ENCODE data around the gene CD3E.

GRCh38 chr11:118321386-118322082 lies 17.0 kb downstream of the CD3E start:
- TF ChIP-seq ELK4 (IDR thresholded peaks at IDR 0.05; ENCODE audit: borderline replicate concordance, low read depth, low read length) (no peak), REST (tag by site-specific recombination; IDR thresholded peaks at IDR 0.05) (no peak), SP2 (tag by site-specific recombination; IDR thresholded peaks at IDR 0.05) (no peak), ZFP3 (tag by site-specific recombination; IDR thresholded peaks at IDR 0.05; ENCODE audit: low read depth) (no peak), TCF7L2 (IDR thresholded peaks at IDR 0.05; ENCODE audit: borderline replicate concordance, low read depth, low read length) (no peak), ZXDB (tag by site-specific recombination; IDR thresholded peaks at IDR 0.05) (no peak), ZNF654 (tag by site-specific recombination; IDR thresholded peaks at IDR 0.05; ENCODE audit: low read depth) (no peak), ZNF626 (tag by site-specific recombination; IDR thresholded peaks at IDR 0.05) (no peak), ZBTB44 (tag by site-specific recombination; IDR thresholded peaks at IDR 0.05) (no peak), ZNF174 (tag by site-specific recombination; IDR thresholded peaks at IDR 0.05) (no peak)
- TF ChIP-seq, protein P1, sequence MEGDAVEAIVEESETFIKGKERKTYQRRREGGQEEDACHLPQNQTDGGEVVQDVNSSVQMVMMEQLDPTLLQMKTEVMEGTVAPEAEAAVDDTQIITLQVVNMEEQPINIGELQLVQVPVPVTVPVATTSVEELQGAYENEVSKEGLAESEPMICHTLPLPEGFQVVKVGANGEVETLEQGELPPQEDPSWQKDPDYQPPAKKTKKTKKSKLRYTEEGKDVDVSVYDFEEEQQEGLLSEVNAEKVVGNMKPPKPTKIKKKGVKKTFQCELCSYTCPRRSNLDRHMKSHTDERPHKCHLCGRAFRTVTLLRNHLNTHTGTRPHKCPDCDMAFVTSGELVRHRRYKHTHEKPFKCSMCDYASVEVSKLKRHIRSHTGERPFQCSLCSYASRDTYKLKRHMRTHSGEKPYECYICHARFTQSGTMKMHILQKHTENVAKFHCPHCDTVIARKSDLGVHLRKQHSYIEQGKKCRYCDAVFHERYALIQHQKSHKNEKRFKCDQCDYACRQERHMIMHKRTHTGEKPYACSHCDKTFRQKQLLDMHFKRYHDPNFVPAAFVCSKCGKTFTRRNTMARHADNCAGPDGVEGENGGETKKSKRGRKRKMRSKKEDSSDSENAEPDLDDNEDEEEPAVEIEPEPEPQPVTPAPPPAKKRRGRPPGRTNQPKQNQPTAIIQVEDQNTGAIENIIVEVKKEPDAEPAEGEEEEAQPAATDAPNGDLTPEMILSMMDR (tag by site-specific recombination; IDR thresholded peaks at IDR 0.05): no peak
- TF ChIP-seq, protein P2, sequence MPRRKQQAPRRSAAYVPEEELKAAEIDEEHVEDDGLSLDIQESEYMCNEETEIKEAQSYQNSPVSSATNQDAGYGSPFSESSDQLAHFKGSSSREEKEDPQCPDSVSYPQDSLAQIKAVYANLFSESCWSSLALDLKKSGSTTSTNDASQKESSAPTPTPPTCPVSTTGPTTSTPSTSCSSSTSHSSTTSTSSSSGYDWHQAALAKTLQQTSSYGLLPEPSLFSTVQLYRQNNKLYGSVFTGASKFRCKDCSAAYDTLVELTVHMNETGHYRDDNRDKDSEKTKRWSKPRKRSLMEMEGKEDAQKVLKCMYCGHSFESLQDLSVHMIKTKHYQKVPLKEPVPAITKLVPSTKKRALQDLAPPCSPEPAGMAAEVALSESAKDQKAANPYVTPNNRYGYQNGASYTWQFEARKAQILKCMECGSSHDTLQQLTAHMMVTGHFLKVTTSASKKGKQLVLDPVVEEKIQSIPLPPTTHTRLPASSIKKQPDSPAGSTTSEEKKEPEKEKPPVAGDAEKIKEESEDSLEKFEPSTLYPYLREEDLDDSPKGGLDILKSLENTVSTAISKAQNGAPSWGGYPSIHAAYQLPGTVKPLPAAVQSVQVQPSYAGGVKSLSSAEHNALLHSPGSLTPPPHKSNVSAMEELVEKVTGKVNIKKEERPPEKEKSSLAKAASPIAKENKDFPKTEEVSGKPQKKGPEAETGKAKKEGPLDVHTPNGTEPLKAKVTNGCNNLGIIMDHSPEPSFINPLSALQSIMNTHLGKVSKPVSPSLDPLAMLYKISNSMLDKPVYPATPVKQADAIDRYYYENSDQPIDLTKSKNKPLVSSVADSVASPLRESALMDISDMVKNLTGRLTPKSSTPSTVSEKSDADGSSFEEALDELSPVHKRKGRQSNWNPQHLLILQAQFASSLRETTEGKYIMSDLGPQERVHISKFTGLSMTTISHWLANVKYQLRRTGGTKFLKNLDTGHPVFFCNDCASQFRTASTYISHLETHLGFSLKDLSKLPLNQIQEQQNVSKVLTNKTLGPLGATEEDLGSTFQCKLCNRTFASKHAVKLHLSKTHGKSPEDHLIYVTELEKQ (tag by site-specific recombination; IDR thresholded peaks at IDR 0.05; ENCODE audit: borderline replicate concordance): no peak

Data from HEK293 (cell line).